Cardiac ventricle fibroblast (primary cell): ENCODE results near the gene GMEB2. TPM values are rescaled to one million over a fixed set of nuclear protein-coding genes. Genes with fewer than 3 reads are reported as not detected.

ENCODE experiments used
- total RNA-seq: library from RNA; depleted of rRNA; stranded (reverse); fragments of >200 nt; gene quantifications from 2 replicates; pipeline ENCODE4 v1.2.3, GENCODE V29; 2015

Gene GMEB2
- 8.7 and 9.0 TPM in 2 replicates for total RNA-seq

GRCh38 chr20:63626424-63627128, at the start of gene GMEB2:
Gene GMEB2, minus strand, starts transcription at chr20:63627101. Its CDS starts 7,704 bp downstream, at chr20:63619397.

GRCh38 chr20:63657937-63658748, 31.2 kb upstream of the GMEB2 start, which contains the start of gene RTEL1:
Gene RTEL1, plus strand, starts transcription at chr20:63658312. Its CDS starts 1,091 bp downstream, at chr20:63659403.

GRCh38 chr20:63653041-63653973, 26.4 kb upstream of the GMEB2 start, which contains the start of gene STMN3:
Gene STMN3, minus strand, starts transcription at chr20:63653424. Its CDS starts 79 bp downstream, at chr20:63653345.

GRCh38 chr20:63574156-63574828, 52.6 kb downstream of the GMEB2 start, which contains the start of gene HELZ2:
Gene HELZ2, minus strand, starts transcription at chr20:63574239. Its CDS starts 1,854 bp downstream, at chr20:63572385.

GRCh38 chr20:63553933-63554290, 73.0 kb downstream of the GMEB2 start, which contains the start of gene FNDC11:
Gene FNDC11, plus strand, starts transcription at chr20:63554159. Its CDS starts 1,505 bp downstream, at chr20:63555664.

GRCh38 chr20:63547725-63548480, 79.0 kb downstream of the GMEB2 start, which contains the start of gene SRMS:
Gene SRMS, minus strand, starts transcription at chr20:63547749. Its CDS starts 286 bp downstream, at chr20:63547463.

Other genes starting within 250 kb of the GMEB2 start
- not detected in 2 replicates for gene KCNQ2, start 154.4 kb downstream of the GMEB2 start, total RNA-seq
- not detected in 2 replicates for gene EEF1A2, start 128.0 kb downstream of the GMEB2 start, total RNA-seq
- 75.1 and 118 TPM in 2 replicates for gene PPDPF, start 106.3 kb downstream of the GMEB2 start, total RNA-seq
- 0.15 TPM in 1 of 2 replicates, not detected in the other for gene PTK6, start 89.7 kb downstream of the GMEB2 start, total RNA-seq
- not detected in 2 replicates for gene SRMS, start 79.4 kb downstream of the GMEB2 start, total RNA-seq
- 0.05 and 0.12 TPM in 2 replicates for gene FNDC11, start 72.9 kb downstream of the GMEB2 start, total RNA-seq
- 25.2 and 44.7 TPM in 2 replicates for gene HELZ2, start 52.9 kb downstream of the GMEB2 start, total RNA-seq
- gene STMN3, start 26.3 kb upstream of the GMEB2 start, total RNA-seq = 41.1 and 41.4 TPM in 2 replicates
- 8.2 and 14.4 TPM in 2 replicates for gene RTEL1, start 31.2 kb upstream of the GMEB2 start, total RNA-seq
- gene TNFRSF6B, start 69.6 kb upstream of the GMEB2 start, total RNA-seq = 2.5 and 3.1 TPM in 2 replicates
- 22.8 and 32.0 TPM in 2 replicates for gene ARFRP1, start 80.9 kb upstream of the GMEB2 start, total RNA-seq
- gene ZGPAT, start 80.9 kb upstream of the GMEB2 start, total RNA-seq = 15.8 and 16.9 TPM in 2 replicates
- gene LIME1, start 109.6 kb upstream of the GMEB2 start, total RNA-seq = 1.1 and 2.9 TPM in 2 replicates
- 39.2 and 69.8 TPM in 2 replicates for gene SLC2A4RG, start 112.7 kb upstream of the GMEB2 start, total RNA-seq
- 3.0 and 6.2 TPM in 2 replicates for gene ZBTB46, start 204.2 kb upstream of the GMEB2 start, total RNA-seq
- gene ABHD16B, start 234.4 kb upstream of the GMEB2 start, total RNA-seq = not detected in 2 replicates
- gene TPD52L2, start 238.2 kb upstream of the GMEB2 start, total RNA-seq = 92.1 and 109 TPM in 2 replicates